ENCODE data around the gene MAGI2. TPM values are rescaled to one million over a fixed set of nuclear protein-coding genes. Genes with fewer than 3 reads are reported as not detected.
A peak's percentile ranks its signal among the peaks of the same experiment; 100 is the strongest.

MAGI2 gene
- total and polyA plus RNA-seq, 8 donors = 1.3 to 4.0 (median 2.0) TPM

- H3K4me3 ChIP-seq = no peak overlapping the region
- ATAC-seq (no peak), DNase-seq (no peak), FAIRE-seq (no peak)
- no peak for TF ChIP-seq CTCF (IDR thresholded peaks at IDR 0.05)
- intact Hi-C loops (cut with DNase I) = no loop called here
- H3K4me1 ChIP-seq = no peaks in the 10 kb centered on the region
- H3K27me3 ChIP-seq = no peaks in the 10 kb centered on the region
- no peaks in the 10 kb centered on the region for H3K9me3 ChIP-seq
- H3K36me3 ChIP-seq = no peaks in the 10 kb centered on the region
- WGBS, 2 donors = 89 to 93% methylated on average over 5 of the region's 5 CpGs
- H3K27ac ChIP-seq = no peak overlapping the region
These were observed 704.3 kb downstream of the MAGI2 start for GRCh38 chr7:78749052-78749746.

DNA sequence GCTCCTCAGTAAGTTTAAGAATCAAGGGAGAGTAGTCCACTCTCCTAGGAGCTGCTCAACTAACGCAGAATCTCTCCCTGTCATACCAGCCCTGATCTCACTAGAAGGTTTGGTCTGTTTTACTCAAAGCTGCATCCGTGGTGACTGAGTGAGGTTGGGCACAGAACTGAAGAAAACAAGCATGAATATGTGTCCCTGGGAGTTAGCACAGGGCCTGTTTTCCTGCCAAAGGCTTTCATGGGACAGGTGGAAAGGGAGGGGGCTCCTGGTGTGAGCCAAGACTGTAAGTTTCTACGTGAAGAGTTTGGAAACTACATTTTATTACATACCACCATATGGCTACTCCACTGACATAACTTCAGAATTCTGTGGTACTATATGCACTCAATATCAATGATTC is 705.9 kb downstream of the MAGI2 start:
- ATAC-seq (peak in 2 of 4 donors; percentile 18 to 40), DNase-seq (no peak), FAIRE-seq (no peak)
- WGBS, 2 donors = 39 to 60% methylated on average over 3 of the region's 3 CpGs
- intact Hi-C loops (cut with DNase I) = no loop called here
- TF ChIP-seq CTCF (IDR thresholded peaks at IDR 0.05) = no peak
- no peaks in the 10 kb centered on the region for H3K9me3 ChIP-seq
- H3K4me1 ChIP-seq = no peaks in the 10 kb centered on the region
- H3K27ac ChIP-seq = no peak overlapping the region
- H3K36me3 ChIP-seq = no peaks in the 10 kb centered on the region
- H3K27me3 ChIP-seq = no peaks in the 10 kb centered on the region
- no peak overlapping the region for H3K4me3 ChIP-seq

DNA sequence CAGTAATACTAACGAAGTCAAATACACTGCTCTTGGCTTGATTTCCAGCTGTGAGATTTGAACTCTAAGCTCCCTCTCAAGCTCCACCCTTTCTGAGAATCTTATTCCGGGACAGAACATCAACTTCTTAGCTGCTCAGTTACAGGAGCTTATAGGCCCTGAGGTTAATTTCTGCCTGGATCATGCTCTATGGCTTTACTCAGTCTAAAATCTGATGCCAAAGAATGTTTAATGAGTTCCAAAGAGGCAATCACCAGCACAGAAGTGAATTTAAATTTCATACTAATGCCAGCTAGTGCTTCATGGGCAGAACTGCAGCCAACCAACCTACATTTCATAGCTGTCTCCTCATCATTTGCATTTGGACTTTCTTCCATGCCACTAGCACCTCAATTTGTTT is 707.2 kb downstream of the MAGI2 start:
- Histone ChIP-seq H3K36me3 (no peaks in the 10 kb centered on the region), H3K4me3 (no peak overlapping the region), H3K27me3 (no peaks in the 10 kb centered on the region), H3K9me3 (no peaks in the 10 kb centered on the region), H3K4me1 (no peaks in the 10 kb centered on the region), H3K27ac (no peak overlapping the region)
- DNase-seq (no peak), FAIRE-seq (no peak), ATAC-seq (no peak)
- 65% methylated on average over 2 of the region's 2 CpGs for WGBS, 2 donors
- intact Hi-C loops (cut with DNase I) = no loop called here
- TF ChIP-seq CTCF (IDR thresholded peaks at IDR 0.05) = no peak

DNA sequence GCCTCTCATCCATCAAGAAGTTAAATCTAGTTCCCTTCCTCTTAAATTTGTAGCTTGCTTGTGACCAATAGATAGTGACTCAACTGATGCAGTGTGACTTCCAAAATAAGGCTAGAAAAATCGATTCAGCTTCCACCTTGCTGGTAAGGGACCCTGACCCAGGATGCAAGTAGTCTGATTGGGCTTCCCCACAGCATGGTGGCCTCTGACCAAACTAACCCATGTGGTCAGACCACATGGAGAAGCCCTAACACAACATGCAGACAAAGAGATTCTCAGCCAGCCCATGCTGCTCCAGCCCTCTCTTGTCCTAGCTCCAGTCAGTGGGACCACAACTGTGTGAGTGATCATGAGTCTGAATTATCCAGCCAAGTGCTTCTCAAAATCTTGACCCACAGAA is 710.8 kb downstream of the MAGI2 start:
- FAIRE-seq = no peak

More for the DNA sequence above, 710.8 kb downstream of the MAGI2 start:
- TF ChIP-seq CTCF (IDR thresholded peaks at IDR 0.05) = no peak
- WGBS, 2 donors = 80 to 89% methylated on average over 1 of the region's 1 CpG
- Histone ChIP-seq H3K4me3 (no peak overlapping the region), H3K9me3 (no peaks in the 10 kb centered on the region), H3K4me1 (no peaks in the 10 kb centered on the region), H3K36me3 (no peaks in the 10 kb centered on the region), H3K27me3 (no peaks in the 10 kb centered on the region), H3K27ac (no peak overlapping the region)
- DNase-seq (no peak), ATAC-seq (no peak)
- intact Hi-C loops (cut with DNase I) = no loop called here

All from pancreas (tissue), 10 donors.